T-helper 2 cell treated with Interferon-gamma antibody and Interleukin-4, amounts not matched to agents 100 ng/mL and 5 ng/mL, for 36 hours (primary cell): ENCODE measurements around the gene SUSD6. TPM values are rescaled to one million over a fixed set of nuclear protein-coding genes. Genes with fewer than 3 reads are reported as not detected.

Experiments
- intact Hi-C: fragments of 100-400 bp; cut with micrococcal nuclease; formaldehyde crosslinking; loops from one replicate; pipeline ENCODE4 v1.15.1; 2023
- total RNA-seq: library from RNA; stranded (reverse); gene quantifications from 2 replicates; pipeline ENCODE4 v1.2.3, GENCODE V29; 2022

SUSD6 gene
- total RNA-seq, 1 donor from 2014 or later: 46.5 TPM

GRCh38 chr14:69669375-69669774 is 58.0 kb downstream of the SUSD6 start:
- intact Hi-C loops: no loop called here

- intact Hi-C loops: loop anchor here (5.0 kb wide), 2 partner anchors 33 to 57 kb away; no protein-coding TSS in a partner anchor
These were observed 58.7 kb downstream of the SUSD6 start for GRCh38 chr14:69670093-69670492.

GRCh38 chr14:69671365-69672030 is 60.1 kb downstream of the SUSD6 start:
- intact Hi-C loops: loop anchor here (5.0 kb wide), 2 partner anchors 34 to 56 kb away; no protein-coding TSS in a partner anchor

GRCh38 chr14:69672356-69672755 is 61.0 kb downstream of the SUSD6 start:
- intact Hi-C loops: loop anchor here (5.0 kb wide), 2 partner anchors 35 to 55 kb away; no protein-coding TSS in a partner anchor

GRCh38 chr14:69673104-69673503 is 61.7 kb downstream of the SUSD6 start:
- intact Hi-C loops: loop anchor here (5.0 kb wide), 2 partner anchors 36 to 54 kb away; no protein-coding TSS in a partner anchor

- intact Hi-C loops: loop anchor here (1.0 to 5.0 kb wide), 3 partner anchors 12 to 54 kb away; no protein-coding TSS in a partner anchor
These were observed 62.3 kb downstream of the SUSD6 start for GRCh38 chr14:69673578-69674305.

GRCh38 chr14:69674546-69675244 is 63.3 kb downstream of the SUSD6 start:
- intact Hi-C loops: loop anchor here (1.0 to 5.0 kb wide), 3 partner anchors 11 to 53 kb away; no protein-coding TSS in a partner anchor

GRCh38 chr14:69675245-69675583 is 63.8 kb downstream of the SUSD6 start:
- intact Hi-C loops: no loop called here

- intact Hi-C loops: loop anchor here (2.0 kb wide), 1 partner anchor 61 kb away; no protein-coding TSS in a partner anchor
These were observed 64.6 kb downstream of the SUSD6 start for GRCh38 chr14:69675877-69676416.

- intact Hi-C loops: loop anchor here (2.0 kb wide), 1 partner anchor 62 kb away; no protein-coding TSS in a partner anchor
These were observed 65.3 kb downstream of the SUSD6 start for GRCh38 chr14:69676723-69677122.

GRCh38 chr14:69680297-69680696 is 68.9 kb downstream of the SUSD6 start:
- intact Hi-C loops: no loop called here

- intact Hi-C loops: no loop called here
These were observed 70.7 kb downstream of the SUSD6 start for GRCh38 chr14:69682136-69682535.

GRCh38 chr14:69682621-69683263 is 71.3 kb downstream of the SUSD6 start:
- intact Hi-C loops: no loop called here

GRCh38 chr14:69683971-69684370 is 72.6 kb downstream of the SUSD6 start:
- intact Hi-C loops: loop anchor here (2.0 kb wide), 1 partner anchor 33 kb away; no protein-coding TSS in a partner anchor

- intact Hi-C loops: loop anchor here (1.0 to 5.0 kb wide), 3 partner anchors 10 to 83 kb away; partner anchors contain the start of gene SRSF5
These were observed 73.2 kb downstream of the SUSD6 start for GRCh38 chr14:69684461-69685217.

- intact Hi-C loops: loop anchor here (1.0 to 5.0 kb wide), 3 partner anchors 11 to 82 kb away; partner anchors contain the start of gene SRSF5
These were observed 73.8 kb downstream of the SUSD6 start for GRCh38 chr14:69685218-69685616.

- intact Hi-C loops: loop anchor here (1.0 to 5.0 kb wide), 3 partner anchors 11 to 82 kb away; partner anchors contain the start of gene SRSF5
These were observed 74.3 kb downstream of the SUSD6 start for GRCh38 chr14:69685716-69686115.

GRCh38 chr14:69687606-69688298 is 76.4 kb downstream of the SUSD6 start:
- intact Hi-C loops: loop anchor here (5.0 kb wide), 1 partner anchor 80 kb away; the partner anchor contains the start of gene SRSF5

GRCh38 chr14:69688299-69688649 is 76.9 kb downstream of the SUSD6 start:
- intact Hi-C loops: loop anchor here (5.0 kb wide), 1 partner anchor 79 kb away; the partner anchor contains the start of gene SRSF5
